Measurements from ENCODE around the gene TMPRSS6.

- TF ChIP-seq CTCF (IDR thresholded peaks at IDR 0.05; ENCODE audit: low read length), result no peak
- no peak for TF ChIP-seq EZH2 (IDR thresholded peaks at IDR 0.05; ENCODE audit: borderline replicate concordance, low read length)
These were observed 54.7 kb downstream of the TMPRSS6 start for GRCh38 chr22:37054600-37055365.
